Measurements from ENCODE around the gene SPATS2.

Gene SPATS2

GRCh38 chr12:49413796-49414195 lies 46.5 kb downstream of the SPATS2 start:
- Histone ChIP-seq H3K27me3 (replicated peaks) (no peaks in the 10 kb centered on the region), H3K4me3 (ENCODE audit: low read depth, low read length) (no peak overlapping the region), H3K27ac (no peak overlapping the region), H3K36me3 (replicated peaks) (no peaks in the 10 kb centered on the region)
- DNase-seq = no peak
- no peak for TF ChIP-seq CTCF (IDR thresholded peaks at IDR 0.05; ENCODE audit: low read depth, low read length, missing control alignments)
- in situ Hi-C loops (cut with HindIII; ENCODE audit: low pct_ligation_motif_present, low sequenced_read_pairs) = no loop called here

DNA sequence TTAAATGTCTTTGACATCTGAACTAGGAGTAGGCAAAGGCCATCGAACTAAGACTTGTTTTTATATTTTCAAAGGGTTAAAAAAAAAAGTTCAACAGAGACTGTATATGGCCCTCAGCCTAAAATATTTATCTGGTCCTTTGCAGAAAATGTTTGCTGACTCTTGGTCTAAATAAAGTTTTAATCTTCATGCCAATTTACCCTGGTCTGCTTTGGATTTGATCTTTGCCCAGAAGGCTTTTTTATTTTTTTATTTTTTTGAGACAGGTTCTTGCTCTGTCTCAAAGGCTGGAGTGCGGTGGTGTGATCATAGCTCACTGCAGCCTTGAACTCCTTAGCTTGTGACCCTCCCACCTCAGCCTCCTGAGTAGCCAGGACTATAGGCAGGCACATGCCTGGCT lies 47.1 kb downstream of the SPATS2 start:
- H3K4me3 ChIP-seq (ENCODE audit: low read depth, low read length) = no peak overlapping the region
- no peaks in the 10 kb centered on the region for H3K36me3 ChIP-seq (replicated peaks)
- H3K27me3 ChIP-seq (replicated peaks) = no peaks in the 10 kb centered on the region
- no peak for DNase-seq
- in situ Hi-C loops (cut with HindIII; ENCODE audit: low pct_ligation_motif_present, low sequenced_read_pairs) = no loop called here
- TF ChIP-seq CTCF (IDR thresholded peaks at IDR 0.05; ENCODE audit: low read depth, low read length, missing control alignments) = no peak
- no peak overlapping the region for H3K27ac ChIP-seq

GRCh38 chr12:49415521-49415970 lies 48.3 kb downstream of the SPATS2 start:
- H3K27ac ChIP-seq = no peak overlapping the region
- in situ Hi-C loops (cut with HindIII; ENCODE audit: low pct_ligation_motif_present, low sequenced_read_pairs) = no loop called here
- no peak for DNase-seq
- no peaks in the 10 kb centered on the region for H3K27me3 ChIP-seq (replicated peaks)
- H3K36me3 ChIP-seq (replicated peaks) = no peaks in the 10 kb centered on the region
- H3K4me3 ChIP-seq (ENCODE audit: low read depth, low read length) = no peak overlapping the region
- TF ChIP-seq CTCF (IDR thresholded peaks at IDR 0.05; ENCODE audit: low read depth, low read length, missing control alignments) = no peak

DNA sequence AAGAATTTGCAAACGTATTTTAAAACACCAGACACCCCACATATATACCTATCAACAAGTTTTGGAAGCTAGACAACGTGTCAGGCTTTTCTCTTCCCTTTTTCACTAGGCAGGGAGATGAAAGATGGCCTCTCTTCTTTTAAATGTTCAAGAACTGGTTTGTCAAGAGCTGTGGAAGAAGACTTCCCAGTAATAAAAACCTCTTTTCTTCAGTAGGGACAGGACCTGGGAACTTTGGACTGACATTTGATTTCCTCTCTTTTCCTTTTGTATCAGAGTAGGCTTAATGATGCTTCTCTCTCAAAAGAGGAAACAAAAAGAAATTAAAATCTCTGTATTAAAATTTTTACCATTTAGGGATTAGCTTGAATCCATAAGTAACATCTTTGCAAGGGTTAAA lies 49.6 kb downstream of the SPATS2 start:
- Histone ChIP-seq H3K36me3 (replicated peaks) (no peaks in the 10 kb centered on the region), H3K4me3 (ENCODE audit: low read depth, low read length) (no peak overlapping the region), H3K27ac (no peak overlapping the region), H3K27me3 (replicated peaks) (no peaks in the 10 kb centered on the region)
- in situ Hi-C loops (cut with HindIII; ENCODE audit: low pct_ligation_motif_present, low sequenced_read_pairs) = no loop called here
- no peak for DNase-seq
- no peak for TF ChIP-seq CTCF (IDR thresholded peaks at IDR 0.05; ENCODE audit: low read depth, low read length, missing control alignments)

GRCh38 chr12:49417558-49417957 lies 50.3 kb downstream of the SPATS2 start:
- DNase-seq = no peak
- in situ Hi-C loops (cut with HindIII; ENCODE audit: low pct_ligation_motif_present, low sequenced_read_pairs) = no loop called here
- Histone ChIP-seq H3K4me3 (ENCODE audit: low read depth, low read length) (no peak overlapping the region), H3K27me3 (replicated peaks) (no peaks in the 10 kb centered on the region), H3K36me3 (replicated peaks) (no peaks in the 10 kb centered on the region), H3K27ac (no peak overlapping the region)
- TF ChIP-seq CTCF (IDR thresholded peaks at IDR 0.05; ENCODE audit: low read depth, low read length, missing control alignments) = no peak

GRCh38 chr12:49420556-49420955 lies 53.3 kb downstream of the SPATS2 start:
- Histone ChIP-seq H3K27ac (no peak overlapping the region), H3K4me3 (ENCODE audit: low read depth, low read length) (no peak overlapping the region), H3K36me3 (replicated peaks) (peaks cover 2% of the 10 kb centered on the region), H3K27me3 (replicated peaks) (no peaks in the 10 kb centered on the region)
- no peak for DNase-seq
- in situ Hi-C loops (cut with HindIII; ENCODE audit: low pct_ligation_motif_present, low sequenced_read_pairs) = no loop called here
- TF ChIP-seq CTCF (IDR thresholded peaks at IDR 0.05; ENCODE audit: low read depth, low read length, missing control alignments) = no peak

Data from brain microvascular endothelial cell (primary cell).